Kidney (tissue), 14 donors: ENCODE data around the gene DNAJA4. TPM values are rescaled to one million over a fixed set of nuclear protein-coding genes. Genes with fewer than 3 reads are reported as not detected.

Experiments used
- DNase-seq, 5 donors: peaks; one replicate each; pipeline ENCODE4 v3.0.0-alpha.2; 2013 to 2020
- FAIRE-seq: peaks from 2 replicates; lab custom pipeline; 2012; peaks lifted over from hg19 to GRCh38; lab: Jason Lieb, UNC
- H3K27ac ChIP-seq, 2 donors: one replicate each; pipeline ENCODE4 v1.7.0; 2013; ENCODE audit warnings: low read depth in 2 of 2, low read length in 2 of 2, inconsistent platforms in 1 of 2
- H3K27me3 ChIP-seq: one replicate; pipeline ENCODE4 v1.7.1; 2013; ENCODE audit warnings: low read length, inconsistent platforms; ENCODE audit not compliant: control insufficient read depth, insufficient read depth
- H3K36me3 ChIP-seq, 3 donors: one replicate each; pipeline versions ENCODE4 v1.7.0 to v1.7.1; 2013; ENCODE audit warnings: low read length in 3 of 3, control low read depth in 1 of 3, inconsistent platforms in 1 of 3; ENCODE audit not compliant: insufficient read depth in 3 of 3, control insufficient read depth in 2 of 3
- H3K4me1 ChIP-seq, 3 donors: one replicate each; pipeline versions ENCODE4 v1.7.0 to v1.7.1; 2013; ENCODE audit warnings: low read length in 3 of 3, inconsistent platforms in 1 of 3, low read depth in 1 of 3; ENCODE audit not compliant: control insufficient read depth in 2 of 3, insufficient read depth in 2 of 3
- H3K4me3 ChIP-seq, 3 donors: one replicate each; pipeline versions ENCODE4 v1.7.0 to v1.8.1; 2013; ENCODE audit warnings: low read length in 3 of 3, control low read depth in 1 of 3, inconsistent platforms in 1 of 3
- H3K9ac ChIP-seq, 3 donors: one replicate each; pipeline versions ENCODE4 v1.7.0 to v1.7.1; 2013; ENCODE audit warnings: low read length in 3 of 3, control low read depth in 1 of 3, inconsistent platforms in 1 of 3
- H3K9me3 ChIP-seq, 3 donors: one replicate each; pipeline versions ENCODE4 v1.7.0 to v1.7.1; 2013; ENCODE audit warnings: low read length in 3 of 3, control low read depth in 1 of 3, inconsistent platforms in 1 of 3; ENCODE audit not compliant: control insufficient read depth in 2 of 3, insufficient read depth in 1 of 3
- intact Hi-C: fragments of 100-400 bp; cut with DNase I; formaldehyde crosslinking; loops from one replicate; pipeline ENCODE4 v1.11.1; 2022
- polyA plus RNA-seq: library from polyadenylated mRNA; stranded (reverse); fragments of 350-450 nt; fragmentation: Illumina TruSeq; extraction: RNeasy Lipid Tissue Mini Kit (QIAGEN cat#74804); gene quantifications from one replicate; pipeline ENCODE4 v1.2.3, GENCODE V29; 2014; ENCODE audit warnings: low read depth, low replicate concordance; ENCODE audit not compliant: insufficient read depth
- total RNA-seq: library from RNA; stranded (reverse); fragmentation: NEBNext Ultra II Directional; extraction: Animal tissue kit (Norgen Biotek cat#: 25700); gene quantifications from one replicate; pipeline ENCODE4 v1.2.1, GENCODE V29; 2021
- TF ChIP-seq, protein P1 (sequence below): IDR thresholded peaks from 3 replicates; pipeline ENCODE4 v1.5.1; 2012; ENCODE audit warnings: mild to moderate bottlenecking, moderate library complexity, borderline replicate concordance; ENCODE audit not compliant: insufficient read depth; ENCODE audit errors: extremely low read depth
- donor health status: control.
- donor health status: control.
- donor health status: control.
- donor health status: control.
- donor health status: control.
- donor health status: DM: yes; HTN: yes; CAD: no.
- donor health status: Normal renal cell carcinoma (clear cell type).

DNAJA4 gene
- total and polyA plus RNA-seq, 2 donors from 2014 or later: 19.9 to 31.1 TPM

- DNase-seq: no peak
- no peak overlapping the region for H3K4me3 ChIP-seq
- no peaks in the 10 kb centered on the region for H3K27me3 ChIP-seq
- H3K4me1 ChIP-seq: no peaks in the 10 kb centered on the region
- TF ChIP-seq, protein P1, sequence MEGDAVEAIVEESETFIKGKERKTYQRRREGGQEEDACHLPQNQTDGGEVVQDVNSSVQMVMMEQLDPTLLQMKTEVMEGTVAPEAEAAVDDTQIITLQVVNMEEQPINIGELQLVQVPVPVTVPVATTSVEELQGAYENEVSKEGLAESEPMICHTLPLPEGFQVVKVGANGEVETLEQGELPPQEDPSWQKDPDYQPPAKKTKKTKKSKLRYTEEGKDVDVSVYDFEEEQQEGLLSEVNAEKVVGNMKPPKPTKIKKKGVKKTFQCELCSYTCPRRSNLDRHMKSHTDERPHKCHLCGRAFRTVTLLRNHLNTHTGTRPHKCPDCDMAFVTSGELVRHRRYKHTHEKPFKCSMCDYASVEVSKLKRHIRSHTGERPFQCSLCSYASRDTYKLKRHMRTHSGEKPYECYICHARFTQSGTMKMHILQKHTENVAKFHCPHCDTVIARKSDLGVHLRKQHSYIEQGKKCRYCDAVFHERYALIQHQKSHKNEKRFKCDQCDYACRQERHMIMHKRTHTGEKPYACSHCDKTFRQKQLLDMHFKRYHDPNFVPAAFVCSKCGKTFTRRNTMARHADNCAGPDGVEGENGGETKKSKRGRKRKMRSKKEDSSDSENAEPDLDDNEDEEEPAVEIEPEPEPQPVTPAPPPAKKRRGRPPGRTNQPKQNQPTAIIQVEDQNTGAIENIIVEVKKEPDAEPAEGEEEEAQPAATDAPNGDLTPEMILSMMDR: no peak
- H3K9ac ChIP-seq: no peak overlapping the region
- peaks cover 0 to 24% (median 22%) of the 10 kb centered on the region in 3 donors for H3K36me3 ChIP-seq
- no peak for FAIRE-seq
- H3K9me3 ChIP-seq: no peaks in the 10 kb centered on the region
- intact Hi-C loops: no loop called here
- no peak overlapping the region for H3K27ac ChIP-seq
Measured at GRCh38 chr15:78276064-78276943, 11.9 kb downstream of the DNAJA4 start.

DNA sequence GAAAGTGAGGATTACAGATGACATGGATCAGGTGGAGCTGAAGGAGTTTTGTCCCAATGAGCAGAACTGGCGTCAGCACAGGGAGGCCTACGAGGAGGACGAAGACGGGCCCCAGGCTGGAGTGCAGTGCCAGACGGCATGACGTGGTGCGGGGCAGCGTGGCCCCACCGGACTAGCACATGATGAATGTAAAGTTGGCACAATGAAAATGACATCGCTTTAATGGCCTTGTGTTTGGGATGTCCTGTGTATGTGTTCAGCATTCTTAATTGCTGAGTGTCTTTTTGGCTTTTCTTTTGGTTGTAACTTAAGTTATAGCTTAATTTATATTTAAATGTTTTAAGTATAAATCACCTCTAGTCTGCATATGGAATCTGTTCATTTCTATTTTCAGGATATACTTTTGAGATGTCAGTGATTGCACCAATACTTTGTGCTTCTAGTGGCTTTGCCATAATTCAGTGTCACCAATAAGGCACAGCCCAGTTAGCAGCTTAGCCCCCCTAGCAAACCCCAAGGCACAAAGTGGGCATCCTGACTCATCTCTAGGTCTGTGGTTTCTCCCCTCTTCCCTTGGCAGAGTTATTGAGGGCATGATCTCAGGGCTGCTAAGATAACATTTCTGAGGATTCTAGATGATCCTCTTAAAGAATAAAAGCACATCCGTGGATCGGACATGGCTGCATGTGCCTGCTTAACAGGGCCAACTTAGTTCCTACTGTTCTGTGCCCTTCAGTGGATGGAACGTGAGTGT is 16.1 kb downstream of the DNAJA4 start:
- peaks cover 0 to 38% (median 36%) of the 10 kb centered on the region in 3 donors for H3K36me3 ChIP-seq
- no peak for FAIRE-seq

GRCh38 chr15:78282324-78282723 is 18.0 kb downstream of the DNAJA4 start:
- TF ChIP-seq, protein P1: no peak
- no peaks in the 10 kb centered on the region for H3K27me3 ChIP-seq
- H3K4me3 ChIP-seq: no peak overlapping the region
- DNase-seq (no peak), FAIRE-seq (no peak)
- intact Hi-C loops: no loop called here
- no peaks in the 10 kb centered on the region for H3K4me1 ChIP-seq
- H3K36me3 ChIP-seq: peaks cover under 1 to 48% (median 35%) of the 10 kb centered on the region in 3 donors
- H3K27ac ChIP-seq: no peak overlapping the region
- H3K9ac ChIP-seq: no peak overlapping the region
- H3K9me3 ChIP-seq: no peaks in the 10 kb centered on the region

More for the DNA sequence above, 16.1 kb downstream of the DNAJA4 start:
- no peaks in the 10 kb centered on the region for H3K4me1 ChIP-seq
- no peak for DNase-seq
- intact Hi-C loops: no loop called here
- no peaks in the 10 kb centered on the region for H3K9me3 ChIP-seq
- no peak overlapping the region for H3K27ac ChIP-seq
- TF ChIP-seq, protein P1: no peak
- H3K4me3 ChIP-seq: no peak overlapping the region
- H3K9ac ChIP-seq: no peak overlapping the region
- H3K27me3 ChIP-seq: no peaks in the 10 kb centered on the region
